Nephron (organoid): ENCODE data around the gene SEC22C.
"Not testable (repeated sequence)": the region's sequence is repeated elsewhere in the genome, so short reads cannot be mapped to it uniquely, and the experiment has no call there.

Source experiments
- H3K27ac Mint-ChIP-seq, 3 experiments: 2 replicates each; pipeline ENCODE4 v1.8.0; 2020; ENCODE audit warnings: mixed read lengths in 3 of 3, mild to moderate bottlenecking in 2 of 3, moderate library complexity in 1 of 3
- H3K27me3 Mint-ChIP-seq: 2 replicates; pipeline ENCODE4 v1.8.0; 2021; ENCODE audit warnings: low read depth, mild to moderate bottlenecking, moderate library complexity, mixed read lengths
- H3K36me3 Mint-ChIP-seq: 2 replicates; pipeline ENCODE4 v1.8.0; 2020; ENCODE audit warnings: low read depth, mixed read lengths
- H3K4me1 Mint-ChIP-seq: 2 replicates; pipeline ENCODE4 v1.8.0; 2020; ENCODE audit warnings: mixed read lengths
- H3K4me3 Mint-ChIP-seq, 3 experiments: 2 replicates each; pipeline ENCODE4 v1.8.0; 2020; ENCODE audit warnings: mild to moderate bottlenecking in 3 of 3, mixed read lengths in 3 of 3, moderate library complexity in 2 of 3
- H3K9me3 Mint-ChIP-seq: 2 replicates; pipeline ENCODE4 v1.8.0; 2020; ENCODE audit warnings: mixed read lengths
- CTCF ChIP-seq, 3 experiments: fragments of 200-600 bp; sonication (generic); IDR thresholded peaks; one replicate each; pipeline ENCODE4 v1.5.0; 2021; ENCODE audit warnings: antibody characterized with exemption in 3 of 3; ENCODE audit not compliant: unreplicated experiment in 3 of 3

SEC22C gene

DNA sequence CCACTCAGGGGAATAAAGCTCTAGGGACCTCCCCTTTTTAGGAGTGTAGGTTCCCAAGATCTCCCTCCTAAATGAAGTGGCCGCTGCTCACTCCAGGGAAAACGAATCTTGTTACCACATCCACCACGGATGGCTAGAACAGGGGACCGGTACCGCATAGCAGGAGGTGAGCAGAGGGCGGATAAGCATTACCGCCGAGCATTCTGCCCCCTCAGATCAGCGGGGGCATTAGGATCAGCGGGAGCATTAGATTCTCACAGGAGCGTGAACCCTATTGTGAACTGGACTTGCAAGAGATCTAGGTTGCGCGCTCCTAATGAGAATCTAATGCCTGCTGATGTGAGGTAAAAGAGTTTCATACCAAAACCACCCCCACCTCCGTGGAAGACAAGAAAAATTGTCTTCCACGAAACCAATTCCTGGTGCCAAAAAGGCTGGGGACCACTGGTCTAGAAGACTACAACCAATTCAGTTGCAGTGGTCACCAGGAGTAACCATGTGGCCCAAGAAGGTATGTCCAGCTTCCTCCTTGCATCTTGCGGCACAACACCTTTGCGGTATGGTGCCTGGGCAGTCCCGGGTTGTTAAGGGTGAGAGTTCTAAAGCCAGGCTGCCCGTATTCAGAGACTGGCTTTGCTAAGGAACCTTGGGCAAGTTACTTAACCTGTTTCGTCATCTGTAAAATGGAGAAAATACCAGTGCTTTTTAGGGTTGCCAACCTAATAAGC lies 7.8 kb upstream of the SEC22C start:
- no peak for TF ChIP-seq CTCF (IDR thresholded peaks at IDR 0.05; ENCODE audit: unreplicated experiment in 3 of 3)
- no peaks in the 10 kb centered on the region for H3K27me3 Mint-ChIP-seq
- H3K4me1 Mint-ChIP-seq, result peaks cover 5% of the 10 kb centered on the region
- no peaks in the 10 kb centered on the region for H3K9me3 Mint-ChIP-seq
- H3K36me3 Mint-ChIP-seq, result peaks cover 12% of the 10 kb centered on the region
- peak overlapping the region; percentile 89 to 98 (median 97) for H3K4me3 Mint-ChIP-seq
- peak overlapping the region; percentile 43 to 89 (median 84) for H3K27ac Mint-ChIP-seq

- Mint-ChIP-seq H3K4me3 (peak overlapping the region in 1 of 3 experiments; percentile 36), H3K9me3 (no peaks in the 10 kb centered on the region), H3K27me3 (no peaks in the 10 kb centered on the region), H3K4me1 (peaks cover 5% of the 10 kb centered on the region), H3K27ac (no peak overlapping the region), H3K36me3 (peaks cover 3% of the 10 kb centered on the region)
- no peak for TF ChIP-seq CTCF (IDR thresholded peaks at IDR 0.05; ENCODE audit: unreplicated experiment in 3 of 3)
These were observed 6.9 kb upstream of the SEC22C start for GRCh38 chr3:42588625-42589024.

DNA sequence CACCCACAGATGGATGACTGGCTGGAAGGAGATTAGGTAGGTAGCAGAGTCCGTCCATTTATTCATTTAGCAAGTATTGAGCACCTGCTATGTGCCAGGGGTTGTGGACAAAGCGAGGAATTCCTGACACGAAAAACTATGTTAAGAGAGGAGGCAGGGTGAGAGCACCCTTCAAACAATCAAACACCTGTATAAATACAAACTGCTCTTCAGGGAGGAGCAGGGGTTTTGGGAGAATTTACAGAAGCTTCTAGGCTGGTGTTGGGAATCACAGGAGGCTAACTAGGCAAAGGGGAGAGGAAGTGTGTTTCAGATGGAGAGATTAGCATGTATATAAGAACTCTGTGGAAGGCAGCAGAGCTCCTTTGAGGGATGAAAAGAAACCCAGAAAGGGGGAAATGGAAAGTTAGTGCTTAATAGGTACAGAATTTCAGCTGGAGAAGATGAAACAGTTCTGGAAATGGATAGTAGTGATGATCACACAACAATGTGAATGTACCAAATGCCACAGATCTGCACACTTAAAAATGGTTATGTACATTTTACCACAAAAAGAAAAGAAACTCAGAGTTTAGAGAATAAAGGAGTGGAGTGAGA lies 805 bp upstream of the SEC22C start:
- Mint-ChIP-seq H3K9me3 (peaks cover 4% of the 10 kb centered on the region), H3K36me3 (peaks cover 14% of the 10 kb centered on the region), H3K4me3 (peak overlapping the region; percentile 94 to 95 (median 95)), H3K27me3 (no peaks in the 10 kb centered on the region), H3K27ac (peak overlapping the region; percentile 56 to 90 (median 89)), H3K4me1 (peaks cover 28% of the 10 kb centered on the region)
- no peak for TF ChIP-seq CTCF (IDR thresholded peaks at IDR 0.05; ENCODE audit: unreplicated experiment in 3 of 3)

DNA sequence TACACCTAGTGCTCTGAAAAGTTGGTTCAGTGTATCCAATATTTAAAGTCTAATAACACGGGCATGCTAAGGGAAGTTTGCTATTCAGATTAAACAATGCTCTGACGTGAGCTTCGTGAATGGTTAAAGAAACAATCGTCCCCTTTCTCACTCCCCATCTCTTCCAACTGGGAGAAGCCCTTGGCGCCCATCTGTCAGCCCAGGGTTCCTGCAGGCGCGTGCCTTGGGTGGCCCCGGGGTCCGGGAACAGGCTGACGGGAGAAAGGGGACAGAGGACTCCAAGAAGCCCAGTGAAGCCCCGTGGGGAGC lies 413 bp downstream of the SEC22C start:
- Mint-ChIP-seq H3K27me3 (no peaks in the 10 kb centered on the region), H3K4me1 (peaks cover 28% of the 10 kb centered on the region), H3K9me3 (peaks cover 7% of the 10 kb centered on the region), H3K36me3 (peaks cover 26% of the 10 kb centered on the region), H3K27ac (peak overlapping the region in 2 of 3 experiments; percentile 84 to 87), H3K4me3 (peak overlapping the region; percentile 91 to 95 (median 94))
- no peak for TF ChIP-seq CTCF (IDR thresholded peaks at IDR 0.05; ENCODE audit: unreplicated experiment in 3 of 3)

GRCh38 chr3:42579346-42579745 lies 2.4 kb downstream of the SEC22C start:
- Mint-ChIP-seq H3K36me3 (peaks cover 46% of the 10 kb centered on the region), H3K4me1 (peaks cover 28% of the 10 kb centered on the region), H3K4me3 (peak overlapping the region; percentile 91 to 95 (median 94)), H3K9me3 (peaks cover 21% of the 10 kb centered on the region)
- not testable (repeated sequence) for H3K27me3 Mint-ChIP-seq, H3K27ac Mint-ChIP-seq

DNA sequence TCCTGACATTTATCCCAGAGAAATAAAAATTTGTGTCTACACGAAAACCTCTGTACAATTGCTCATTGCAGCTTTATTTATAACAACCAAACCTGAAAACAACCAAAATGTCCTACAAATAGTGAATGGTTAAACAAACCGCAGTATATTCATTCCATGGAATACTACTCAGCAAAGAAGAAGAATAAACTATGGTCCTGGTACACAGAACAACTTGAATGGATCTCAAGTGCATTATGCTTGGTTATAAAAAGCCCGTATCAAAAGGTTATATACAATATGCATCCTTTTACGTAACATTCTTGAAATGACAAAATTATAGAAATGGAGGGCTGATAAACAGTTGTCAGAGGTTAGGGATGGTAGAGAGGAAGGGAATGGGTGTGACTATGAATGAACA lies 3.7 kb downstream of the SEC22C start:
- peaks cover 59% of the 10 kb centered on the region for H3K36me3 Mint-ChIP-seq
- no peaks in the 10 kb centered on the region for H3K27me3 Mint-ChIP-seq
- H3K4me1 Mint-ChIP-seq, result peaks cover 28% of the 10 kb centered on the region
- H3K9me3 Mint-ChIP-seq, result peaks cover 27% of the 10 kb centered on the region
- H3K27ac Mint-ChIP-seq, result no peak overlapping the region
- H3K4me3 Mint-ChIP-seq, result peak overlapping the region in 1 of 3 experiments; percentile 58
- TF ChIP-seq CTCF (IDR thresholded peaks at IDR 0.05; ENCODE audit: unreplicated experiment in 3 of 3), result no peak
